ENCODE data around the gene C4orf50. TPM values are rescaled to one million over a fixed set of nuclear protein-coding genes. Genes with fewer than 3 reads are reported as not detected.

The C4orf50 gene
- total RNA-seq, 1 donor from 2014 or later, result 0.09 TPM

- DNase-seq (no peak), ATAC-seq (no peak)
- intact Hi-C loops (cut with DNase I), result no loop called here
- no peaks in the 10 kb centered on the region for H3K36me3 ChIP-seq
- no peaks in the 10 kb centered on the region for H3K4me1 ChIP-seq
- H3K9me3 ChIP-seq, result no peaks in the 10 kb centered on the region
- H3K4me3 ChIP-seq, result no peak overlapping the region
- TF ChIP-seq CTCF (IDR thresholded peaks at IDR 0.05), result no peak
- no peak overlapping the region for H3K27ac ChIP-seq
- peaks cover 13% of the 10 kb centered on the region for H3K27me3 ChIP-seq (ENCODE audit: low read depth)
Measured at GRCh38 chr4:6049278-6049677, 31.0 kb upstream of the C4orf50 start.

GRCh38 chr4:6048537-6048936 is 30.3 kb upstream of the C4orf50 start:
- Histone ChIP-seq H3K27me3 (ENCODE audit: low read depth) (peaks cover 13% of the 10 kb centered on the region), H3K27ac (no peak overlapping the region), H3K36me3 (no peaks in the 10 kb centered on the region), H3K4me3 (no peak overlapping the region), H3K4me1 (no peaks in the 10 kb centered on the region), H3K9me3 (no peaks in the 10 kb centered on the region)
- DNase-seq, result no peak
- intact Hi-C loops (cut with DNase I), result no loop called here
- ATAC-seq, result no peak
- TF ChIP-seq CTCF (IDR thresholded peaks at IDR 0.05), result no peak

- DNase-seq, result no peak
- Histone ChIP-seq H3K9me3 (no peaks in the 10 kb centered on the region), H3K27me3 (ENCODE audit: low read depth) (peaks cover 13% of the 10 kb centered on the region), H3K36me3 (no peaks in the 10 kb centered on the region), H3K27ac (no peak overlapping the region), H3K4me3 (no peak overlapping the region), H3K4me1 (no peaks in the 10 kb centered on the region)
- TF ChIP-seq CTCF (IDR thresholded peaks at IDR 0.05), result no peak
- ATAC-seq, result no peak
- intact Hi-C loops (cut with DNase I), result no loop called here
Measured at GRCh38 chr4:6047130-6047673, 29.0 kb upstream of the C4orf50 start.

- Histone ChIP-seq H3K4me3 (no peak overlapping the region), H3K27me3 (ENCODE audit: low read depth) (peaks cover 13% of the 10 kb centered on the region), H3K9me3 (no peaks in the 10 kb centered on the region), H3K27ac (no peak overlapping the region), H3K4me1 (no peaks in the 10 kb centered on the region), H3K36me3 (no peaks in the 10 kb centered on the region)
- no peak for ATAC-seq
- intact Hi-C loops (cut with DNase I), result no loop called here
- DNase-seq, result no peak
- TF ChIP-seq CTCF (IDR thresholded peaks at IDR 0.05), result no peak
Measured at GRCh38 chr4:6046526-6047129, 28.4 kb upstream of the C4orf50 start.

GRCh38 chr4:6044805-6045204 is 26.6 kb upstream of the C4orf50 start:
- no peak for ATAC-seq
- peaks cover 13% of the 10 kb centered on the region for H3K27me3 ChIP-seq (ENCODE audit: low read depth)
- no peak overlapping the region for H3K27ac ChIP-seq
- DNase-seq, result no peak
- H3K9me3 ChIP-seq, result no peaks in the 10 kb centered on the region
- intact Hi-C loops (cut with DNase I), result no loop called here
- TF ChIP-seq CTCF (IDR thresholded peaks at IDR 0.05), result no peak
- no peaks in the 10 kb centered on the region for H3K36me3 ChIP-seq
- no peaks in the 10 kb centered on the region for H3K4me1 ChIP-seq
- H3K4me3 ChIP-seq, result no peak overlapping the region
